ENCODE results near the gene CES5A. TPM values are rescaled to one million over a fixed set of nuclear protein-coding genes. Genes with fewer than 3 reads are reported as not detected.

The CES5A gene
- total and polyA plus RNA-seq, 2 of the 8 experiments (the other 6 are each of a cell fraction or from before 2014, with no cell fraction given) = not detected

GRCh38 chr16:55834049-55834448, 41.1 kb downstream of the CES5A start:
- FAIRE-seq (no peak), DNase-seq (ENCODE audit: low read depth in 1 of 2, low spot score in 2 of 2) (no peak)
- no peaks in the 10 kb centered on the region for H3K79me2 ChIP-seq (ENCODE audit: control insufficient read depth in 1 of 2, insufficient read depth in 2 of 2, low read length in 2 of 2)
- H2BK15ac ChIP-seq (ENCODE audit: low read length) = no peak overlapping the region
- no peak overlapping the region for H3K23ac ChIP-seq (ENCODE audit: insufficient read length)
- no peak overlapping the region for H2AK5ac ChIP-seq (ENCODE audit: low read depth, low read length)
- H3K36me3 ChIP-seq (ENCODE audit: control insufficient read depth in 2 of 4, insufficient read depth in 4 of 4, low read length in 3 of 4) = no peaks in the 10 kb centered on the region
- no peaks in the 10 kb centered on the region for H3K9me3 ChIP-seq (ENCODE audit: insufficient read depth in 2 of 2, low read depth in 1 of 2, low read length in 1 of 2)
- CTCF ChIA-PET (ENCODE audit: partially characterized antibody) = interaction anchor here (1.3 to 2.3 kb wide), 2 partner anchors 8 to 133 kb away, joined by 3 to 12 read pairs; no protein-coding TSS in a partner anchor
- H2AFZ ChIP-seq (ENCODE audit: low read length) = no peak overlapping the region
- H3K4ac ChIP-seq (replicated peaks; ENCODE audit: insufficient read length, low read depth, low read length) = no peak overlapping the region
- H3K4me1 ChIP-seq (replicated peaks in 1 of 4; ENCODE audit: control insufficient read depth in 3 of 4, insufficient read depth in 4 of 4, low read length in 3 of 4) = no peaks in the 10 kb centered on the region
- H4K20me1 ChIP-seq (replicated peaks in 1 of 2; ENCODE audit: control insufficient read depth in 1 of 2, insufficient read depth in 2 of 2, low read length in 2 of 2) = no peaks in the 10 kb centered on the region
- H3K4me2 ChIP-seq (ENCODE audit: insufficient read depth in 1 of 2, low read depth in 2 of 2, low read length in 2 of 2) = no peak overlapping the region; a peak in 1 of 4 replicates
- no peak overlapping the region for H2BK20ac ChIP-seq (ENCODE audit: low read length)
- no peak overlapping the region for H3K56ac ChIP-seq (replicated peaks; ENCODE audit: insufficient read length, low read depth, low read length)
- no peak overlapping the region for H3K4me3 ChIP-seq (ENCODE audit: extremely low read depth in 1 of 4, insufficient read depth in 2 of 4, low read depth in 3 of 4, low read length in 4 of 4)
- H3K14ac ChIP-seq (ENCODE audit: insufficient read length) = no peak overlapping the region
- no peak overlapping the region for H4K5ac ChIP-seq (ENCODE audit: insufficient read length, low read depth, low read length)
- H2BK120ac ChIP-seq (replicated peaks; ENCODE audit: low read depth, low read length) = no peak overlapping the region
- no peak overlapping the region for H2BK12ac ChIP-seq (ENCODE audit: low read depth, low read length)
- no peak overlapping the region for H2BK5ac ChIP-seq (ENCODE audit: low read depth, low read length)
- WGBS, 2 experiments (ENCODE audit: extremely low coverage in 1 of 2, insufficient coverage in 1 of 2, insufficient read length in 1 of 2, insufficient replicate concordance in 2 of 2, low coverage in 1 of 2, low lambda C conversion rate in 2 of 2, missing lambda C conversion rate in 1 of 2) = 89% methylated on average over 7 of the region's 7 CpGs; no CpG with 5 or more reads in 1 of the 2 experiments
- no peak overlapping the region for H4K91ac ChIP-seq (replicated peaks; ENCODE audit: insufficient read length, low read length)
- no peaks in the 10 kb centered on the region for H3K79me1 ChIP-seq (ENCODE audit: low read depth, low read length)
- H3K9ac ChIP-seq (replicated peaks in 1 of 4; ENCODE audit: extremely low read depth in 1 of 4, low read depth in 3 of 4, low read length in 3 of 4) = no peak overlapping the region
- H3K27me3 ChIP-seq (replicated peaks in 1 of 4; ENCODE audit: control insufficient read depth in 3 of 4, extremely low read depth in 1 of 4, insufficient read depth in 3 of 4, low read length in 3 of 4) = no peaks in the 10 kb centered on the region
- POLR2A ChIA-PET (ENCODE audit: partially characterized antibody) = interaction anchor here (0.6 kb wide), 1 partner anchor 1322 kb away, joined by 3 read pairs; no protein-coding TSS in a partner anchor
- H4K8ac ChIP-seq (ENCODE audit: extremely low read depth, insufficient read depth, low read length) = no peak overlapping the region
- H3K23me2 ChIP-seq (ENCODE audit: low read depth, low read length) = no peaks in the 10 kb centered on the region
- no peak overlapping the region for H3K18ac ChIP-seq (ENCODE audit: extremely low read depth, low read length)
- H3K27ac ChIP-seq (ENCODE audit: low read depth, low read length) = no peak overlapping the region
- TF ChIP-seq KDM1A (IDR thresholded peaks at IDR 0.05; ENCODE audit: borderline replicate concordance, low read length) (no peak), EP300 (IDR thresholded peaks at IDR 0.05; ENCODE audit: borderline replicate concordance in 1 of 2, low read depth in 2 of 2, low read length in 2 of 2) (no peak), RFX5 (IDR thresholded peaks at IDR 0.05; ENCODE audit: borderline replicate concordance, low read depth, low read length) (no peak), SUZ12 (IDR thresholded peaks at IDR 0.05; ENCODE audit: low read length) (no peak), JUN (IDR thresholded peaks at IDR 0.05; ENCODE audit: low read depth, low read length) (no peak), KDM5A (IDR thresholded peaks at IDR 0.05; ENCODE audit: low read length) (no peak), SP1 (IDR thresholded peaks at IDR 0.05; ENCODE audit: low read depth, low read length) (no peak), CTCF (IDR thresholded peaks at IDR 0.05; ENCODE audit: control extremely low read depth in 1 of 3, insufficient read depth in 1 of 3, low read depth in 1 of 3, low read length in 3 of 3) (no peak), POU5F1 (IDR thresholded peaks at IDR 0.05; ENCODE audit: low read depth, low read length) (no peak), CBX8 (IDR thresholded peaks at IDR 0.05; ENCODE audit: borderline replicate concordance, low read depth, low read length) (no peak), E2F6 (IDR thresholded peaks at IDR 0.05) (no peak)

Data from H1 (cell line).